Measurements from ENCODE around the gene ESR2. TPM values are rescaled to one million over a fixed set of nuclear protein-coding genes. Genes with fewer than 3 reads are reported as not detected.

ESR2 gene
- total and polyA plus RNA-seq, 4 experiments from 2014 or later: 0.12 to 0.59 TPM; not detected in 2

DNA sequence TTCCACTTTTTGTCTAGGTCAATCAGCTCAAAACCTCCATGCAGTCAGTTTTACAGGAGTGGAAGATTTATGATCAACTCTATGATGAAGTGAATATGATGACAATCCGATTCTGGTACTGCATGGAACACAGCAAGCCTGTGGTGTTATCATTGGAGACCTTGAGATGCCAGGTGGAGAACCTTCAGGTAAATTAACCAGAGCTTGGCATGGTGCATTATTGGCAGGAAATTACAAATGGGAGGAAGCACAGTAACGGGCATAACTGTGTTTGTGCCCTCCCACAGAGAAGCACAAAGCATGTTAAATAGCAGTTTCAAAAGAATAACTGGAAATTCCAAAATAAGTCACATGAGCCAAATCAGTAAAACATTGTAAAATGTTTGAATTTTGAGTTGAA, 135.6 kb downstream of the ESR2 start:
- no peak overlapping the region for H3K4me3 Mint-ChIP-seq
- H3K27me3 Mint-ChIP-seq: no peaks in the 10 kb centered on the region
- H3K4me1 ChIP-seq (ENCODE audit: insufficient read depth, low read length): no peaks in the 10 kb centered on the region
- H3K36me3 Mint-ChIP-seq: peaks cover 69 to 84% of the 10 kb centered on the region in 2 donors
- H3K36me3 ChIP-seq (ENCODE audit: insufficient read depth, low read length): peaks cover 48% of the 10 kb centered on the region
- no peaks in the 10 kb centered on the region for H3K9me3 Mint-ChIP-seq
- no peak for DNase-seq
- H3K27ac Mint-ChIP-seq: peak overlapping the region in 3 of 7 donors; percentile 2 to 63 (median 62)
- POLR2A ChIA-PET (ENCODE audit: partially characterized antibody): no interaction called here
- H3K4me3 ChIP-seq (ENCODE audit: low read length in 2 of 2): no peak overlapping the region
- intact Hi-C loops (cut with micrococcal nuclease): no loop called here
- H3K27ac ChIP-seq (ENCODE audit: low read depth, low read length): no peak overlapping the region
- H3K9me3 ChIP-seq (ENCODE audit: control insufficient read depth in 1 of 2, low read length in 2 of 2): no peaks in the 10 kb centered on the region
- CTCF ChIA-PET (ENCODE audit: partially characterized antibody): no interaction called here
- H3K4me1 Mint-ChIP-seq: no peaks in the 10 kb centered on the region
- H3K27me3 ChIP-seq (ENCODE audit: insufficient read depth, low read length): no peaks in the 10 kb centered on the region

DNA sequence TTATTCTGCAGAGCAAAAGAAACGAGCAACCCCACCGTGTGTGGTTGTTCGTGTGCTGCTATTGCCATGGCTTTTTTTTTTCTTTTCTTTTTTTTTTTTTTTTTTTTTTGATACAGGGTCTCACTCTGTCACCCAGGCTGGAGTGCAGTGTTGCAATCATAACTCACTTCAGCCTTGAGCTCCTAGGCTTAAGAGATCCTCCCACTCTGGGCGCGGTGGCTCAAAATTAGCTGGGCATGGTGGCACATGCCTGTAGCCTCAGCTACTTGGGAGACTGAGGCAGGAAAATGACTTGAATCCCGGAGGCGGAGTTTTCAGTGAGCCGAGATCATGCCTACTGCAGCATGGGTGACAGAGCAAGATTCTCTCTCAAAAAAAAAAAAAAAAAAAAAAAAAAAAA, 144.2 kb downstream of the ESR2 start:
- H3K36me3 Mint-ChIP-seq: peaks cover 60 to 71% of the 10 kb centered on the region in 2 donors
- peaks cover 46% of the 10 kb centered on the region for H3K36me3 ChIP-seq (ENCODE audit: insufficient read depth, low read length)
- intact Hi-C loops (cut with micrococcal nuclease): no loop called here

DNA sequence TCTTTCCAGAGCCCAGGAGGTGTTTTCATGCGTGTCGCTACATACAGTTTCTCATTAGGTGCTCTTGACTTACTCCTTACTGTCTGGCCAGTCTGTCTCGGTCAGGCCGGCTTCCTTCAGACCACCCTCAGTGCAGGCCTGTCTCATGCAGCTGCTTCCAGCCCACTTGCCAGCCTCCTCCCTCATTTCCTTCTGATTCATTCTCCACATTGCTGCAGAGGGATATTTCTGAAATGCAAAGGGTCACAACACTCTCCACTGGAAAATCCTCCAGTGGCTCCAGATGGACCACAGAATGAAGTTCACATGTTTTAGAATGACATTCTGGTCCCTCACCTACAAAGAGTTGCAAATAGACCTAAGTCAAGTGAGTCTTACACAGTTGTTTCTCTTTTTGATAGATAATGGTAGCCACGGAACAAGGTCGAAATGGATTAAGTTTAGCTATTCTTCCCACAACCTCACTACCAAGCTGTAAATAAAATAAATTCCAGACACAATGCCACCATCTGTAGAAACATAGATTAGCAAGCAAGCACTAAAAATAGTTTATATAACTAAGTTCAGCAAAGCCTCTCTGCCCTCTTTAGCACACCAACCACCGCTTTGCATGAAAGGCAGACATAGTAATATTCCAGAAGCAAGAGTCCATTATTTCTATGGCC, 146.9 kb downstream of the ESR2 start:
- Histone ChIP-seq H3K27ac (ENCODE audit: low read depth, low read length) (no peak overlapping the region), H3K36me3 (ENCODE audit: insufficient read depth, low read length) (peaks cover 61% of the 10 kb centered on the region), H3K4me3 (ENCODE audit: low read length in 2 of 2) (no peak overlapping the region), H3K27me3 (ENCODE audit: insufficient read depth, low read length) (no peaks in the 10 kb centered on the region), H3K9me3 (ENCODE audit: control insufficient read depth in 1 of 2, low read length in 2 of 2) (no peaks in the 10 kb centered on the region), H3K4me1 (ENCODE audit: insufficient read depth, low read length) (no peaks in the 10 kb centered on the region)
- Mint-ChIP-seq H3K4me3 (no peak overlapping the region), H3K27ac (peak overlapping the region in 1 of 7 donors; percentile 6), H3K27me3 (no peaks in the 10 kb centered on the region), H3K4me1 (no peaks in the 10 kb centered on the region), H3K36me3 (peaks cover 57 to 74% of the 10 kb centered on the region in 2 donors), H3K9me3 (no peaks in the 10 kb centered on the region)
- intact Hi-C loops (cut with micrococcal nuclease): no loop called here
- ChIA-PET CTCF (ENCODE audit: partially characterized antibody) (interaction anchor here (1.1 kb wide), 1 partner anchor 21 kb away, joined by 3 read pairs; no protein-coding TSS in a partner anchor), POLR2A (ENCODE audit: partially characterized antibody) (no interaction called here)
- no peak for DNase-seq

More for the DNA sequence above, 144.2 kb downstream of the ESR2 start:
- Mint-ChIP-seq H3K4me1 (no peaks in the 10 kb centered on the region), H3K4me3 (no peak overlapping the region), H3K27me3 (no peaks in the 10 kb centered on the region), H3K27ac (peak overlapping the region in 1 of 7 donors; percentile 53), H3K9me3 (no peaks in the 10 kb centered on the region)
- Histone ChIP-seq H3K4me1 (ENCODE audit: insufficient read depth, low read length) (no peaks in the 10 kb centered on the region), H3K27ac (ENCODE audit: low read depth, low read length) (no peak overlapping the region), H3K4me3 (ENCODE audit: low read length in 2 of 2) (no peak overlapping the region), H3K9me3 (ENCODE audit: control insufficient read depth in 1 of 2, low read length in 2 of 2) (no peaks in the 10 kb centered on the region), H3K27me3 (ENCODE audit: insufficient read depth, low read length) (no peaks in the 10 kb centered on the region)
- ChIA-PET CTCF (ENCODE audit: partially characterized antibody) (interaction anchor here (0.6 kb wide), 1 partner anchor 658 kb away, joined by 3 read pairs; no protein-coding TSS in a partner anchor), POLR2A (ENCODE audit: partially characterized antibody) (interaction anchor here (1.2 kb wide), 1 partner anchor 8 kb away, joined by 3 read pairs; no protein-coding TSS in a partner anchor)
- no peak for DNase-seq

DNA sequence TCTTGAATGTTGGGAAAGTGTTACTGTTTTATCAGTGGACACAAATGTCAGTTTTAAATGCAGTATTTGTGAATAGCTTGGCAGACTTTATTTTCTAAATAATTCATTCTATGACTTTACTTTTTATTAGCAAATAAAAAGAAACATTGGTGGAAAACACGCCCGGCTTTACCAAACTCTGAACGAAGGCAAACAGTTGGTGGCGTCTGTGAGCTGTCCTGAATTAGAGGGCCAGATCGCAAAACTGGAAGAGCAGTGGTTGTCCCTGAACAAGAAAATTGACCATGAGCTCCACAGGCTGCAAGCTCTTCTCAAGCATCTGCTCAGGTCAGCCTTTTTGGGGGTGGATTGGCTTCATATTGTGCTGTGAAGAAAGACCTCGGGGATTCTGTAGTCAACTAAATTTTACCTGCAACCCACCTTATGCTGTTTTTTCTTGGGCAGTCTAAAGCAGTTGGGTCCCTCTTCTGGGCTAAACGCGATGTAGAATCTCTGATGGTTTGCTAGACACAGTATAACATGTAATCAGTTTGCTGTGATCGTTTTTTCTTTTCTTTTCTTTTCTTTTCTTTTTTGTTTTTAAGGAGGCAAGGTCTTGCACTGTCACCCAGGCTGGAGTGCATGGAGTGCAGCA, 156.4 kb downstream of the ESR2 start:
- ChIA-PET CTCF (ENCODE audit: partially characterized antibody) (interaction anchor here (0.9 kb wide), 2 partner anchors 8 to 166 kb away, joined by 3 read pairs; no protein-coding TSS in a partner anchor), POLR2A (ENCODE audit: partially characterized antibody) (no interaction called here)
- H3K4me1 ChIP-seq (ENCODE audit: insufficient read depth, low read length): no peaks in the 10 kb centered on the region
- peaks cover 50 to 73% of the 10 kb centered on the region in 2 donors for H3K36me3 Mint-ChIP-seq
- H3K4me3 ChIP-seq (ENCODE audit: low read length in 2 of 2): no peak overlapping the region
- no peaks in the 10 kb centered on the region for H3K4me1 Mint-ChIP-seq
- H3K9me3 Mint-ChIP-seq: no peaks in the 10 kb centered on the region
- H3K9me3 ChIP-seq (ENCODE audit: control insufficient read depth in 1 of 2, low read length in 2 of 2): no peaks in the 10 kb centered on the region
- H3K27ac ChIP-seq (ENCODE audit: low read depth, low read length): no peak overlapping the region
- H3K36me3 ChIP-seq (ENCODE audit: insufficient read depth, low read length): peaks cover 61% of the 10 kb centered on the region
- intact Hi-C loops (cut with micrococcal nuclease): no loop called here
- no peaks in the 10 kb centered on the region for H3K27me3 Mint-ChIP-seq
- no peak overlapping the region for H3K4me3 Mint-ChIP-seq
- no peak for DNase-seq
- peak overlapping the region in 2 of 7 donors; percentile 22 to 59 for H3K27ac Mint-ChIP-seq
- no peaks in the 10 kb centered on the region for H3K27me3 ChIP-seq (ENCODE audit: insufficient read depth, low read length)

DNA sequence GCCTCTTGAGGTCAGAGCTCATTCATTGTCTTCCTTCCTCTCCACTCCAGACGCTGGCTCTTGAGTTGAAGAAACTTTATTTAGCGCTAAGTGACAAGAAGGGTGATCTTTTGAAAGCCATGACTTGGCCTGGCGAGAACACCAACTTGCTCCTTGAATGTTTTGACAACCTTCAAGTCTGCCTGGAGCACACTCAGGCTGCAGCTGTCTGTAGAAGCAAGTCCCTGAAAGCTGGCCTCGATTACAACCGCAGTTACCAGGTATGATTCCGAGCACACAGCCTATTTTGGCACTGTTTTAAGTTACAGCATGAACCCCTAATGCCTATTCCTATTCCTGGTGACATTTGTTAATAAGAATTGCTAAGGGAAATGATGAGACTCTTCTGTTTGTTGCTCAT, 167.6 kb downstream of the ESR2 start:
- Histone ChIP-seq H3K4me1 (ENCODE audit: insufficient read depth, low read length) (no peaks in the 10 kb centered on the region), H3K9me3 (ENCODE audit: control insufficient read depth in 1 of 2, low read length in 2 of 2) (no peaks in the 10 kb centered on the region), H3K4me3 (ENCODE audit: low read length in 2 of 2) (no peak overlapping the region), H3K36me3 (ENCODE audit: insufficient read depth, low read length) (peaks cover 72% of the 10 kb centered on the region), H3K27ac (ENCODE audit: low read depth, low read length) (no peak overlapping the region), H3K27me3 (ENCODE audit: insufficient read depth, low read length) (no peaks in the 10 kb centered on the region)
- peaks cover 68 to 86% of the 10 kb centered on the region in 2 donors for H3K36me3 Mint-ChIP-seq
- intact Hi-C loops (cut with micrococcal nuclease): no loop called here
- no peaks in the 10 kb centered on the region for H3K27me3 Mint-ChIP-seq
- no peak overlapping the region for H3K4me3 Mint-ChIP-seq
- ChIA-PET POLR2A (ENCODE audit: partially characterized antibody) (no interaction called here), CTCF (ENCODE audit: partially characterized antibody) (no interaction called here)
- DNase-seq: no peak
- H3K4me1 Mint-ChIP-seq: no peaks in the 10 kb centered on the region
- H3K27ac Mint-ChIP-seq: peak overlapping the region in 1 of 7 donors; percentile 35
- peaks cover 0 to 2% (median 0%) of the 10 kb centered on the region in 8 donors for H3K9me3 Mint-ChIP-seq

DNA sequence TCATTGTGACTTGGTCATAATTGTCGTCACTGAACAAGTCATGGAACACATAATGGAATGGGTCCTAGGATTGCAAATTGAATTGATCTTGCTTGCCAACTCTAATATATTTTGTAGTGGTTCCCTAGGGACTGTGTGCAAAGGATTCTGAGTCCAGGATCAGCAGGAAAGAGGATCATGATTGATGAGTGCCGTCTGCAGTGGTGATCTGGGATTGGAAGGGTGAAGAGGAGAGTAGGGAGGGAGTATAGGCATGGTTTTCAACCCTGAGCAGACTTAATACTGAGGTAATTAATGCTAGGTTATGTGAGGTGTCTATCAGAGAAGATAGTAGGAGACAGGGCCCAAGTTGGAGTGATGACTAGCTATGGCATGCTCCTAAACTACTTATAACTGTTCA, 168.9 kb downstream of the ESR2 start:
- peaks cover 0 to 2% (median 0%) of the 10 kb centered on the region in 8 donors for H3K9me3 Mint-ChIP-seq
- Histone ChIP-seq H3K4me1 (ENCODE audit: insufficient read depth, low read length) (no peaks in the 10 kb centered on the region), H3K4me3 (ENCODE audit: low read length in 2 of 2) (no peak overlapping the region), H3K27me3 (ENCODE audit: insufficient read depth, low read length) (no peaks in the 10 kb centered on the region), H3K27ac (ENCODE audit: low read depth, low read length) (no peak overlapping the region), H3K36me3 (ENCODE audit: insufficient read depth, low read length) (peaks cover 69% of the 10 kb centered on the region), H3K9me3 (ENCODE audit: control insufficient read depth in 1 of 2, low read length in 2 of 2) (no peaks in the 10 kb centered on the region)
- H3K4me1 Mint-ChIP-seq: no peaks in the 10 kb centered on the region
- H3K36me3 Mint-ChIP-seq: peaks cover 61 to 86% of the 10 kb centered on the region in 2 donors
- CTCF ChIA-PET (ENCODE audit: partially characterized antibody): no interaction called here
- no peaks in the 10 kb centered on the region for H3K27me3 Mint-ChIP-seq
- H3K27ac Mint-ChIP-seq: peak overlapping the region in 1 of 7 donors; percentile 65
- POLR2A ChIA-PET (ENCODE audit: partially characterized antibody): no interaction called here
- intact Hi-C loops (cut with micrococcal nuclease): no loop called here
- no peak overlapping the region for H3K4me3 Mint-ChIP-seq
- no peak for DNase-seq

DNA sequence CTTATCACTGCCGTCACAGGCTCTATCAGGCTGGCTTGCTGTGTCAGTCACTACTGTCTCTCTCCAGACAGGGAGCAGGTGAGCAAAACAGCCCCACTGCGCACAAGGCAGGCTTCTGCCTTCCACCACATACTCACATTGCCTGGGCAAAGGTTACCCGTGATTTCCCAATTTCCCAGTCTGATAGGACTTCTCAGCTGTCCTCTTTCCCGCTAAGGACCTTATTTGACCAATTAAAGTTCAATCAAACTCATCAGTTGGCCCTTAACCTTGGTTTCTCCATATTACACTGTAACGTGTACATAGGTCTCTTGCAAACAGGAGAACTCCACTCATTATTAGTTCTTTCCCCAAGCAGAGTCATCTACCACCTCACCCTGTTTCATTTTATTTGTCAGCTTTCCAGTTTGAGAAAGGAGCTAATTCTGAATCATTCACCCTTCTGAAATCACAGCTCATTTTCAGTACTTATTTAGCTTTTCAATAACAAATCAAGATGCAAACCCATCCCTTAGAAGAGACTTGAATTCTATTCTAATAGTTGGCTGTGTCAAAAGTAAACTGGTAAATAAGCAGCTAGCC, 170.8 kb downstream of the ESR2 start:
- H3K36me3 Mint-ChIP-seq: peaks cover 59 to 85% of the 10 kb centered on the region in 2 donors
- H3K36me3 ChIP-seq (ENCODE audit: insufficient read depth, low read length): peaks cover 63% of the 10 kb centered on the region
- DNase-seq: no peak
- no peaks in the 10 kb centered on the region for H3K27me3 ChIP-seq (ENCODE audit: insufficient read depth, low read length)
- CTCF ChIA-PET (ENCODE audit: partially characterized antibody): interaction anchor here (1.4 kb wide), 1 partner anchor 182 kb away, joined by 3 read pairs; no protein-coding TSS in a partner anchor
- no peaks in the 10 kb centered on the region for H3K4me1 ChIP-seq (ENCODE audit: insufficient read depth, low read length)
- no peaks in the 10 kb centered on the region for H3K9me3 ChIP-seq (ENCODE audit: control insufficient read depth in 1 of 2, low read length in 2 of 2)
- peak overlapping the region in 1 of 7 donors; percentile 29 for H3K27ac Mint-ChIP-seq
- H3K27me3 Mint-ChIP-seq: no peaks in the 10 kb centered on the region
- POLR2A ChIA-PET (ENCODE audit: partially characterized antibody): no interaction called here
- H3K9me3 Mint-ChIP-seq: peaks cover 0 to 2% (median 0%) of the 10 kb centered on the region in 8 donors
- no peak overlapping the region for H3K4me3 ChIP-seq (ENCODE audit: low read length in 2 of 2)
- H3K27ac ChIP-seq (ENCODE audit: low read depth, low read length): no peak overlapping the region
- H3K4me3 Mint-ChIP-seq: no peak overlapping the region
- no peaks in the 10 kb centered on the region for H3K4me1 Mint-ChIP-seq
- intact Hi-C loops (cut with micrococcal nuclease): no loop called here
